ENCODE data around the gene ABCC4. TPM values are rescaled to one million over a fixed set of nuclear protein-coding genes. Genes with fewer than 3 reads are reported as not detected.

ABCC4 gene
- total and polyA plus RNA-seq, 9 of the 15 experiments (the other 6 are each of a cell fraction or from before 2014, with no cell fraction given), result 9.4 to 46.1 (median 25.4) TPM

DNA sequence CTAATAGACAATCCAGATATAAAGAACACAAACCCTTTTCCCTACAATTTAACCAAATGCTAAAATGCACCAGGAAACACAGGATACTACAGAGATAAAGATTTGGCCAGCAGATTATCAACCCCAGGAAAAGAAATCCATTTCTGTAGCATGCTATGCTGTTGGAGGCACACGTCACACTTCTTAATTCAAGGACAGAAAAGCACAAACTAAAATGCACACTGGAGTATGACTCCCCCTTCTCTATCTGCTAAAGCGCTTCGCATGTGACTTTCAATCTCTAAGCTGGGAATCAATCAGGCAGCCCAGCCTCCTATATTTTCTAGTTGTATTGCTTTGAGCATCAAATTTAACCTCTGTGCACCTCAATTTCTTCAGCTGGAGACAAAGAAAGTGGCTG lies 22.2 kb downstream of the ABCC4 start:
- WGBS (ENCODE audit: insufficient coverage, low coverage, missing lambda C conversion rate), result 35% methylated on average over 3 of the region's 3 CpGs
- no peak for FAIRE-seq
- BruUV-seq (replicated peaks), result no TSS peak

More for the DNA sequence above, 22.2 kb downstream of the ABCC4 start:
- Histone ChIP-seq H2AFZ (ENCODE audit: low read depth, low read length) (no peak overlapping the region), H3K27ac (ENCODE audit: extremely low read depth, low read depth, low read length) (0 out of 3 replicates have a peak overlapping the region, but pooled peaks have one; percentile 3), H3K79me2 (ENCODE audit: control insufficient read depth, insufficient read depth, low read length) (peaks cover 87% of the 10 kb centered on the region), H3K36me3 (ENCODE audit: control insufficient read depth, insufficient read depth, low read length) (peaks cover 6% of the 10 kb centered on the region; the same call in 2 of the 3 replicates), H4K20me1 (replicated peaks; ENCODE audit: control insufficient read depth, insufficient read depth, low read length) (no peaks in the 10 kb centered on the region), H3K9me1 (ENCODE audit: control insufficient read depth, insufficient read depth, low read length) (no peaks in the 10 kb centered on the region), H3K4me3 (no peak overlapping the region), H3K9ac (ENCODE audit: insufficient read depth in 1 of 2, low read depth in 2 of 2, low read length in 2 of 2) (no peak overlapping the region), H3K9me3 (replicated peaks; ENCODE audit: control insufficient read depth, insufficient read depth, low read depth, low read length) (no peaks in the 10 kb centered on the region), H3K27me3 (ENCODE audit: control insufficient read depth in 2 of 2, insufficient read depth in 2 of 2, low read length in 2 of 2) (no peaks in the 10 kb centered on the region), H3K4me1 (replicated peaks in 1 of 2; ENCODE audit: control insufficient read depth in 2 of 2, insufficient read depth in 2 of 2, low read length in 2 of 2) (peaks cover 24 to 28% of the 10 kb centered on the region in 2 experiments; a peak in 4 of 5 replicates), H3K4me2 (ENCODE audit: insufficient read depth, low read length) (peak overlapping the region; percentile 24; the same call in 1 of the 2 replicates)
- no peak for TF ChIP-seq FOSL1 (tag; conservative IDR thresholded peaks at IDR 0.05)
- no peak for TF ChIP-seq RB1 (IDR thresholded peaks at IDR 0.05; ENCODE audit: low read depth)
- TF ChIP-seq, protein P1, sequence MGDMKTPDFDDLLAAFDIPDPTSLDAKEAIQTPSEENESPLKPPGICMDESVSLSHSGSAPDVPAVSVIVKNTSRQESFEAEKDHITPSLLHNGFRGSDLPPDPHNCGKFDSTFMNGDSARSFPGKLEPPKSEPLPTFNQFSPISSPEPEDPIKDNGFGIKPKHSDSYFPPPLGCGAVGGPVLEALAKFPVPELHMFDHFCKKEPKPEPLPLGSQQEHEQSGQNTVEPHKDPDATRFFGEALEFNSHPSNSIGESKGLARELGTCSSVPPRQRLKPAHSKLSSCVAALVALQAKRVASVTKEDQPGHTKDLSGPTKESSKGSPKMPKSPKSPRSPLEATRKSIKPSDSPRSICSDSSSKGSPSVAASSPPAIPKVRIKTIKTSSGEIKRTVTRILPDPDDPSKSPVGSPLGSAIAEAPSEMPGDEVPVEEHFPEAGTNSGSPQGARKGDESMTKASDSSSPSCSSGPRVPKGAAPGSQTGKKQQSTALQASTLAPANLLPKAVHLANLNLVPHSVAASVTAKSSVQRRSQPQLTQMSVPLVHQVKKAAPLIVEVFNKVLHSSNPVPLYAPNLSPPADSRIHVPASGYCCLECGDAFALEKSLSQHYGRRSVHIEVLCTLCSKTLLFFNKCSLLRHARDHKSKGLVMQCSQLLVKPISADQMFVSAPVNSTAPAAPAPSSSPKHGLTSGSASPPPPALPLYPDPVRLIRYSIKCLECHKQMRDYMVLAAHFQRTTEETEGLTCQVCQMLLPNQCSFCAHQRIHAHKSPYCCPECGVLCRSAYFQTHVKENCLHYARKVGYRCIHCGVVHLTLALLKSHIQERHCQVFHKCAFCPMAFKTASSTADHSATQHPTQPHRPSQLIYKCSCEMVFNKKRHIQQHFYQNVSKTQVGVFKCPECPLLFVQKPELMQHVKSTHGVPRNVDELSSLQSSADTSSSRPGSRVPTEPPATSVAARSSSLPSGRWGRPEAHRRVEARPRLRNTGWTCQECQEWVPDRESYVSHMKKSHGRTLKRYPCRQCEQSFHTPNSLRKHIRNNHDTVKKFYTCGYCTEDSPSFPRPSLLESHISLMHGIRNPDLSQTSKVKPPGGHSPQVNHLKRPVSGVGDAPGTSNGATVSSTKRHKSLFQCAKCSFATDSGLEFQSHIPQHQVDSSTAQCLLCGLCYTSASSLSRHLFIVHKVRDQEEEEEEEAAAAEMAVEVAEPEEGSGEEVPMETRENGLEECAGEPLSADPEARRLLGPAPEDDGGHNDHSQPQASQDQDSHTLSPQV (IDR thresholded peaks at IDR 0.05), result peak; percentile 26; the same call in 1 of the 2 replicates
- no peak for TF ChIP-seq NR2C2 (CRISPR knock-in tag; IDR thresholded peaks at IDR 0.05)
- TF ChIP-seq NR2C2 (tag; IDR thresholded peaks at IDR 0.05), result no peak
- TF ChIP-seq, protein P2, sequence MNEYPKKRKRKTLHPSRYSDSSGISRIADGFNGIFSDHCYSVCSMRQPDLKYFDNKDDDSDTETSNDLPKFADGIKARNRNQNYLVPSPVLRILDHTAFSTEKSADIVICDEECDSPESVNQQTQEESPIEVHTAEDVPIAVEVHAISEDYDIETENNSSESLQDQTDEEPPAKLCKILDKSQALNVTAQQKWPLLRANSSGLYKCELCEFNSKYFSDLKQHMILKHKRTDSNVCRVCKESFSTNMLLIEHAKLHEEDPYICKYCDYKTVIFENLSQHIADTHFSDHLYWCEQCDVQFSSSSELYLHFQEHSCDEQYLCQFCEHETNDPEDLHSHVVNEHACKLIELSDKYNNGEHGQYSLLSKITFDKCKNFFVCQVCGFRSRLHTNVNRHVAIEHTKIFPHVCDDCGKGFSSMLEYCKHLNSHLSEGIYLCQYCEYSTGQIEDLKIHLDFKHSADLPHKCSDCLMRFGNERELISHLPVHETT (CRISPR knock-in tag; conservative IDR thresholded peaks at IDR 0.05 in 1 of 2, IDR thresholded peaks at IDR 0.05 in 1 of 2), result no peak
- TF ChIP-seq HNRNPLL (IDR thresholded peaks at IDR 0.05; ENCODE audit: low read depth, low read length, poor library complexity, severe bottlenecking), result no peak
- TF ChIP-seq BHLHE40 (IDR thresholded peaks at IDR 0.05; ENCODE audit: low read length), result 0 out of 2 replicates have a peak, but pooled peaks have one; percentile 33
- no peak for TF ChIP-seq NR2C1 (IDR thresholded peaks at IDR 0.05)
- no peak for TF ChIP-seq NR2C1 (tag; IDR thresholded peaks at IDR 0.05)
- TF ChIP-seq, protein P3, sequence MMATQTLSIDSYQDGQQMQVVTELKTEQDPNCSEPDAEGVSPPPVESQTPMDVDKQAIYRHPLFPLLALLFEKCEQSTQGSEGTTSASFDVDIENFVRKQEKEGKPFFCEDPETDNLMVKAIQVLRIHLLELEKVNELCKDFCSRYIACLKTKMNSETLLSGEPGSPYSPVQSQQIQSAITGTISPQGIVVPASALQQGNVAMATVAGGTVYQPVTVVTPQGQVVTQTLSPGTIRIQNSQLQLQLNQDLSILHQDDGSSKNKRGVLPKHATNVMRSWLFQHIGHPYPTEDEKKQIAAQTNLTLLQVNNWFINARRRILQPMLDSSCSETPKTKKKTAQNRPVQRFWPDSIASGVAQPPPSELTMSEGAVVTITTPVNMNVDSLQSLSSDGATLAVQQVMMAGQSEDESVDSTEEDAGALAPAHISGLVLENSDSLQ (IDR thresholded peaks at IDR 0.05), result no peak
- ChIA-PET POLR2A (interaction anchor here (1.6 kb wide), 1 partner anchor 10 kb away, joined by 6 read pairs; no protein-coding TSS in a partner anchor), CTCF (ENCODE audit: low intra/inter-chr PET ratio) (no interaction called here)
- intact Hi-C loops (cut with micrococcal nuclease), result loop anchor here (10.0 kb wide), 1 partner anchor 196 kb away; no protein-coding TSS in a partner anchor
- in situ Hi-C loops (cut with MboI), result no loop called here
- peak in 1 of 4 experiments; percentile 18 for DNase-seq (ENCODE audit: extremely low read depth in 1 of 4, low spot score in 3 of 4)
- no peak for ATAC-seq

All from K562 (cell line).